HepG2 (cell line): Measurements from ENCODE around the gene ENO3. TPM values are rescaled to one million over a fixed set of nuclear protein-coding genes. Genes with fewer than 3 reads are reported as not detected.

Experiments
- ATF2 ChIP-seq: sonication (generic); formaldehyde crosslinking; IDR thresholded peaks from 2 replicates; pipeline ENCODE4 v1.4.0; 2020; ENCODE audit warnings: missing genetic modification reagents
- ATF3 ChIP-seq: sonication (generic); formaldehyde crosslinking; IDR thresholded peaks from 2 replicates; pipeline ENCODE4 v1.4.0; 2020; ENCODE audit warnings: missing genetic modification reagents
- BATF2 ChIP-seq: sonication (generic); formaldehyde crosslinking; IDR thresholded peaks from 2 replicates; pipeline ENCODE4 v1.8.0; 2022; ENCODE audit warnings: mild to moderate bottlenecking, missing genetic modification reagents, moderate library complexity
- BCL3 ChIP-seq: sonication (generic); formaldehyde crosslinking; IDR thresholded peaks from 2 replicates; pipeline ENCODE4 v1.5.1; 2020; ENCODE audit warnings: mild to moderate bottlenecking, missing genetic modification reagents, moderate library complexity
- GATAD1 ChIP-seq: IDR thresholded peaks from 2 replicates; pipeline ENCODE4 v1.6.1; 2016; ENCODE audit warnings: missing genetic modification reagents, missing compliant biosample characterization
- HNF1A ChIP-seq, 2 experiments: sonication (generic) in 1 of 2; formaldehyde crosslinking in 1 of 2; IDR thresholded peaks; 2 replicates each; pipeline versions ENCODE4 v1.4.0 to v1.6.1; 2016 to 2020; ENCODE audit warnings: borderline replicate concordance in 1 of 2, low read depth in 1 of 2, mild to moderate bottlenecking in 1 of 2, missing genetic modification reagents in 1 of 2
- HOXA5 ChIP-seq: sonication (generic); formaldehyde crosslinking; IDR thresholded peaks from 2 replicates; pipeline ENCODE4 v1.4.0; 2020; ENCODE audit warnings: missing genetic modification reagents
- MTA1 ChIP-seq: sonication (generic); formaldehyde crosslinking; IDR thresholded peaks from 2 replicates; pipeline ENCODE4 v1.4.0; 2020; ENCODE audit warnings: missing genetic modification reagents, mild to moderate bottlenecking, borderline replicate concordance
- NFKB2 ChIP-seq: sonication (generic); formaldehyde crosslinking; IDR thresholded peaks from 2 replicates; pipeline ENCODE4 v1.4.0; 2020; ENCODE audit warnings: missing genetic modification reagents, borderline replicate concordance
- SKIL ChIP-seq: sonication (generic); formaldehyde crosslinking; IDR thresholded peaks from 2 replicates; pipeline ENCODE4 v1.8.0; 2022; ENCODE audit warnings: missing genetic modification reagents, mild to moderate bottlenecking, moderate library complexity, borderline replicate concordance
- ZBTB2 ChIP-seq: sonication (generic); formaldehyde crosslinking; IDR thresholded peaks from 2 replicates; pipeline ENCODE4 v1.8.0; 2022; ENCODE audit warnings: low read depth, missing genetic modification reagents
- ZNF230 ChIP-seq: sonication (generic); formaldehyde crosslinking; IDR thresholded peaks from 2 replicates; pipeline ENCODE4 v1.4.0; 2020; ENCODE audit warnings: mild to moderate bottlenecking, missing genetic modification reagents
- ZNF232 ChIP-seq: sonication (generic); formaldehyde crosslinking; IDR thresholded peaks from 2 replicates; pipeline ENCODE4 v1.4.0; 2020; ENCODE audit warnings: missing genetic modification reagents, borderline replicate concordance
- ZNF776 ChIP-seq: sonication (generic); formaldehyde crosslinking; IDR thresholded peaks from 2 replicates; pipeline ENCODE4 v1.4.0; 2020; ENCODE audit warnings: mild to moderate bottlenecking, missing genetic modification reagents
- polyA plus RNA-seq, 8 experiments: library from polyadenylated mRNA; depleted of rRNA in 3 of 8; stranded (reverse) in 7 of 8; unstranded in 1 of 8; fragments of >200 nt; fragmentation: Illumina TruSeq in 4 of 8; extraction: Trizol in 4 of 8; gene quantifications; 2 replicates each; pipeline versions ENCODE4 v1.2.1 to v1.2.3, GENCODE V29; 2011 to 2016; ENCODE audit warnings: low read depth in 4 of 8, missing spikeins in 1 of 8, mixed read lengths in 1 of 8; ENCODE audit not compliant: insufficient read depth in 1 of 8
- total RNA-seq, 5 experiments: library from RNA; depleted of rRNA; stranded (reverse); fragments of >200 nt; fragmentation: Illumina TruSeq; extraction: Trizol; gene quantifications; 2 replicates each; pipeline ENCODE4 v1.2.3, GENCODE V29; 2016; ENCODE audit warnings: low read depth in 1 of 5

Gene ENO3
- total and polyA plus RNA-seq, 2 of the 13 experiments (the other 11 are each of a cell fraction or from before 2014, with no cell fraction given): 59.8 to 69.8 TPM

GRCh38 chr17:4949321-4950074 lies 1.4 kb upstream of the ENO3 start (continued):
- TF ChIP-seq ZNF232 (CRISPR knock-in tag) (peak; percentile 68; the same call in 1 of the 2 replicates), BCL3 (CRISPR knock-in tag) (0 out of 2 replicates have a peak, but pooled peaks have one; percentile 27), NFKB2 (CRISPR knock-in tag) (peak; percentile 69), GATAD1 (CRISPR knock-in tag) (0 out of 2 replicates have a peak, but pooled peaks have one; percentile 43), ATF3 (CRISPR knock-in tag) (peak; percentile 71; the same call in 1 of the 2 replicates), ZBTB2 (CRISPR knock-in tag) (no peak; the same call in 1 of the 2 replicates), HOXA5 (CRISPR knock-in tag) (peak; percentile 51; the same call in 1 of the 2 replicates), SKIL (CRISPR knock-in tag) (peak; percentile 90), ZNF230 (peak; percentile 85), HNF1A (IDR thresholded peaks at IDR 0.05; ENCODE audit: low read depth) (no peak), HNF1A (CRISPR knock-in tag; IDR thresholded peaks at IDR 0.05; ENCODE audit: borderline replicate concordance) (peak; percentile 37; the same call in 1 of the 2 replicates), ATF2 (CRISPR knock-in tag) (peak; percentile 13; the same call in 1 of the 2 replicates), BATF2 (0 out of 2 replicates have a peak, but pooled peaks have one; percentile 50), ZNF776 (0 out of 2 replicates have a peak, but pooled peaks have one; percentile 50), MTA1 (CRISPR knock-in tag) (peak; percentile 58; the same call in 1 of the 2 replicates)
